GM12864 (cell line): Measurements from ENCODE around the gene CEP350.

Experiments
- DNase-seq: peaks from one replicate; pipeline ENCODE4 v3.0.0-alpha.2; 2011; ENCODE audit warnings: low read depth
- H3K4me3 ChIP-seq: 2 replicates; pipeline ENCODE4 v1.5.1; 2011; ENCODE audit warnings: mild to moderate bottlenecking, low read depth, low read length, control low read depth
- TF ChIP-seq, protein P1 (sequence below): IDR thresholded peaks from 2 replicates; pipeline ENCODE4 v1.5.1; 2011; ENCODE audit warnings: low read depth, mild to moderate bottlenecking, moderate library complexity, low read length, control low read depth, inconsistent platforms; ENCODE audit errors: missing control alignments

Gene CEP350, protein sequence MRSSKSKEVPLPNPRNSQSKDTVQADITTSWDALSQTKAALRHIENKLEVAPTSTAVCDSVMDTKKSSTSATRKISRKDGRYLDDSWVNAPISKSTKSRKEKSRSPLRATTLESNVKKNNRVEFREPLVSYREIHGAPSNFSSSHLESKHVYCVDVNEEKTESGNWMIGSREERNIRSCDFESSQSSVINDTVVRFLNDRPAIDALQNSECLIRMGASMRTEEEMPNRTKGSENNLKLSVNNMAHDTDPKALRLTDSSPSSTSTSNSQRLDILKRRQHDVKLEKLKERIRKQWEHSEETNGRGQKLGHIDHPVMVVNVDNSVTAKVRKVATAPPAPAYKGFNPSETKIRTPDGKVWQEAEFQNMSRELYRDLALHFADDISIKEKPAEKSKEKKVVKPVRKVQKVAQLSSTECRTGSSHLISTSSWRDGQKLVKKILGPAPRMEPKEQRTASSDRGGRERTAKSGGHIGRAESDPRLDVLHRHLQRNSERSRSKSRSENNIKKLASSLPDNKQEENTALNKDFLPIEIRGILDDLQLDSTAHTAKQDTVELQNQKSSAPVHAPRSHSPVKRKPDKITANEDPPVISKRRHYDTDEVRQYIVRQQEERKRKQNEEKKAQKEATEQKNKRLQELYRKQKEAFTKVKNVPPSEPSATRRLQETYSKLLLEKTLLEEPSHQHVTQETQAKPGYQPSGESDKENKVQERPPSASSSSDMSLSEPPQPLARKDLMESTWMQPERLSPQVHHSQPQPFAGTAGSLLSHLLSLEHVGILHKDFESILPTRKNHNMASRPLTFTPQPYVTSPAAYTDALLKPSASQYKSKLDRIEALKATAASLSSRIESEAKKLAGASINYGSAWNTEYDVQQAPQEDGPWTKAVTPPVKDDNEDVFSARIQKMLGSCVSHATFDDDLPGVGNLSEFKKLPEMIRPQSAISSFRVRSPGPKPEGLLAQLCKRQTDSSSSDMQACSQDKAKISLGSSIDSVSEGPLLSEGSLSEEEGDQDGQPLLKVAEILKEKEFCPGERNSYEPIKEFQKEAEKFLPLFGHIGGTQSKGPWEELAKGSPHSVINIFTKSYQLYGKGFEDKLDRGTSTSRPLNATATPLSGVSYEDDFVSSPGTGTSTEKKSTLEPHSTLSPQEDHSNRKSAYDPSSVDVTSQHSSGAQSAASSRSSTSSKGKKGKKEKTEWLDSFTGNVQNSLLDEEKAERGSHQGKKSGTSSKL (N-terminal part only)

DNA sequence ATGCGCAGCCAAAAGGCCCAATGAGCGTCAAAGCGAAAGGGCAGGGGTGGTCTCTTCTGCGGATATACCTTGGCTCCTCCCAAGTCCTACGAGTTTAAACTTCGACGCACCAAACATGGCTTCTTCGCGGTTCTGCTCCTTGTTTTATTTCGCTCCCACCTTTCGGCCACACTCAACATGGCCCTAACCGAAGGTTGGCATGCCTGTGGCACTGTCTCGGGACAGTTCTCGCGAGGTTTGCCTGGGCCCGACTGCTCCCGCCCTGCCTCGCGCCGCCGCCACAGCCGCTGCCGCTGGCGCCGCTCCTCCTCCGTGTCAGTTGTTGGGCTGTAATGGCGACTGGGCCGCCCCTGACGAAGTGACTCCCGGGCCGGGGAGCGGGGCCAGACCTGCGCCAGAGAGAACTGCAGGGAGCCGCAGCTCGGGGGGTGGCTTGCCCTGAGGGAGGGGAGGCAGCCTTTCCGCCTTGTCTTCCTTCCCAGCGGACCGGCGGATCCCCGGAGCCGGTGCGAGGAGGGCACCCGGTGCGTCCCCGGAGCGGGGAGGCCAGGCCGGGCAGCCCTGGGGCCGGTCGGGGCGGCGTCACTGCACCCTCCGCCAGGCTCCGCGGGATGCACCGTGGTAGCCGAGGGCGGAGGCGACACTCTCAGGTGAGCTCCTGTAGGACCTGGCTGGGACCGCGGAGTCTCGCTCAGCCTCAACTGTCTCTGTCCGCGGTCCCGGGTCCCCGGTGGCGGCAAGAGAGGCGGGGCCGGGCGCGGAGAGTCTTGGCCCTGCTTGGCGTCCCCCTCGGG lies at the start of gene CEP350:
Gene CEP350, plus strand, starts transcription at position 318 of the 794 bp plus-strand sequence. CDS start 31,372 bp downstream, outside the sequence.
- DNase-seq: peak; percentile 100
- TF ChIP-seq, protein P1, sequence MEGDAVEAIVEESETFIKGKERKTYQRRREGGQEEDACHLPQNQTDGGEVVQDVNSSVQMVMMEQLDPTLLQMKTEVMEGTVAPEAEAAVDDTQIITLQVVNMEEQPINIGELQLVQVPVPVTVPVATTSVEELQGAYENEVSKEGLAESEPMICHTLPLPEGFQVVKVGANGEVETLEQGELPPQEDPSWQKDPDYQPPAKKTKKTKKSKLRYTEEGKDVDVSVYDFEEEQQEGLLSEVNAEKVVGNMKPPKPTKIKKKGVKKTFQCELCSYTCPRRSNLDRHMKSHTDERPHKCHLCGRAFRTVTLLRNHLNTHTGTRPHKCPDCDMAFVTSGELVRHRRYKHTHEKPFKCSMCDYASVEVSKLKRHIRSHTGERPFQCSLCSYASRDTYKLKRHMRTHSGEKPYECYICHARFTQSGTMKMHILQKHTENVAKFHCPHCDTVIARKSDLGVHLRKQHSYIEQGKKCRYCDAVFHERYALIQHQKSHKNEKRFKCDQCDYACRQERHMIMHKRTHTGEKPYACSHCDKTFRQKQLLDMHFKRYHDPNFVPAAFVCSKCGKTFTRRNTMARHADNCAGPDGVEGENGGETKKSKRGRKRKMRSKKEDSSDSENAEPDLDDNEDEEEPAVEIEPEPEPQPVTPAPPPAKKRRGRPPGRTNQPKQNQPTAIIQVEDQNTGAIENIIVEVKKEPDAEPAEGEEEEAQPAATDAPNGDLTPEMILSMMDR: no peak
- H3K4me3 ChIP-seq: peak within 1 kb of the TSS; percentile 76

DNA sequence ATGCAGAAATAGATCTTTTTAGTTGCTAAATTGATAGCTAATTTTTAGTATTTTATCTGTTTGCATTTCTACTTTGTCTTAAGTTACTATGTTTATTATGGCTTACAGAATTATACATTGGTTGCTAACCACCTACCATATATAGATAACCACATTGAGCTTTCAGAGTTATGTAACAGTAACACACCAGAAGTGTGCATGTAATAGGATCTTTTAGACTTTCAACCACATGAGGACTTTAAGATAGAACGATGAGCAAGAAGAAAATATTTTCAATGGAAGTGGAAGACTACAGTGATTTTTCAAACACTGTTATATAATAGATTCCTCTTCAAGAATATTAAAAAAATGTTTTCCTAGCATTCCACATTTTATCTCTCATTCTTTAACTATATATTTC lies 43.7 kb upstream of the CEP350 start:
- DNase-seq: no peak
- TF ChIP-seq, protein P1: no peak
- H3K4me3 ChIP-seq: no peak overlapping the region

DNA sequence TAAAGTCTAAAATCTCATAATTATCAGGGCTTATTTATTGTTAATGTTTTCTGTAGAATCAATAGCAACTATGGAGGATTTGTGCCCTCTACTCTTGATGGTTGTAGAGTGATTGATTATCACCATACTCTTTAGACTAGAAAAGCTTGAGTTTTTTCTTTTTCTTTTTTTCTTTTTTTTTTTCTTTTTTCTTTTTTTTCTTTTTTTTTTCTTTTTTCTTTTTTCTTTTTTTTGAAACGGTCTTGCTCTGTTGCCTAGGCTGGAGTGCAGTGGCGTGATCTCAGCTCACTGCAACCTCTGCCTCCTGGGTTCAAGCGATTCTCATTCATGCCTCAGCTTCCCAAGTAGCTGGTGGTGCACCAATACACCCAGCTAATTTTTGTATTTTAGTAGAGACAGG lies 42.8 kb upstream of the CEP350 start:
- TF ChIP-seq, protein P1: no peak
- no peak for DNase-seq
- H3K4me3 ChIP-seq: no peak overlapping the region

DNA sequence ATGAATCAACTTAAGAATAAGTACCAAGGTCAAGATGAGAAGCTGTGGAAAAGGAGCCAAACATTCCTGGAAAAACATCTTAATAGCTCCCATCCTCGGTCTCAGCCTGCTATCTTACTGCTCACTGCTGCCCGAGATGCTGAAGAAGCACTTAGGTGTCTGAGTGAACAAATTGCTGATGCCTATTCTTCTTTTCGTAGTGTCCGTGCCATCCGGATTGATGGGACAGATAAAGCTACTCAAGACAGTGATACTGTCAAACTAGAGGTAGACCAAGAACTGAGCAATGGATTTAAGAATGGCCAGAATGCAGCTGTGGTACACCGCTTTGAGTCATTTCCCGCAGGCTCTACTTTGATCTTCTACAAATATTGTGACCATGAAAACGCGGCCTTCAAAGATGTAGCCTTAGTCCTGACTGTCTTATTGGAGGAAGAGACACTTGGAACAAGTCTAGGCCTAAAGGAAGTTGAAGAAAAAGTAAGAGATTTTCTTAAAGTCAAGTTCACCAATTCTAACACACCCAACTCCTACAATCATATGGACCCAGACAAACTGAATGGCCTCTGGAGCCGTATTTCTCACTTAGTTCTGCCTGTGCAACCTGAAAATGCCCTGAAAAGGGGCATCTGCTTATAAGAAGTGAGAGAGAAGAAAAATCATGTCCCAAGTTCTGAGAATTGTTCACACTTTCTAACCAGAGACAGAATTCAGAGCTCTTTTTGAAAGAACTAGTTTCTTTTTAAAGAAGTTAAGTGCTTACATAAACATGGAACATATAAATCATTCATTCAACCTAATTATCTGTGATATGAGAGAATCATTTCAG lies 36.8 kb upstream of the CEP350 start:
- TF ChIP-seq, protein P1: no peak
- no peak for DNase-seq
- no peak overlapping the region for H3K4me3 ChIP-seq

DNA sequence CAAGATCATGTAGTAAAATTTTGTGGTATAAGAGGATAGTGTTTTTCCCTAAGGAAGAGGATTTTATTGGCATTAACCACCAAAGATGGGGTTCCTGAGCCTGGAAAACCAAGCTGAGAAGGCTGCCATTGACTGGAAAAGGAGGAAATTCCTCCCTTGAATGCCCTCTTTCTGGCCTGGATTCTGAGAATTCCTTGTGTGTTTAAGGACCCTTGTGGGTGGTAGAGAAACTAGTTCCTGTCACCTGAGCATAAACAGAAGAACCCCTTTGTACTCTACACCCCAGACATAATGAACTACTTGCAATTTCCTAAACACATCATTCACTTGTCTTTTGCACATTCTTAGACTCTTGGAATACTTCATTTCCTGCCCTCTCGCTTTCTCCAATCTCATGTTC lies 33.1 kb upstream of the CEP350 start:
- DNase-seq: no peak
- no peak overlapping the region for H3K4me3 ChIP-seq
- TF ChIP-seq, protein P1: no peak
